ENCODE measurements around the gene TPT1. TPM values are rescaled to one million over a fixed set of nuclear protein-coding genes. Genes with fewer than 3 reads are reported as not detected.
"Not testable (repeated sequence)": the region's sequence is repeated elsewhere in the genome, so short reads cannot be mapped to it uniquely, and the experiment has no call there.

The TPT1 gene
- total RNA-seq, 1 experiment from 2014 or later, result 2,237 TPM

DNA sequence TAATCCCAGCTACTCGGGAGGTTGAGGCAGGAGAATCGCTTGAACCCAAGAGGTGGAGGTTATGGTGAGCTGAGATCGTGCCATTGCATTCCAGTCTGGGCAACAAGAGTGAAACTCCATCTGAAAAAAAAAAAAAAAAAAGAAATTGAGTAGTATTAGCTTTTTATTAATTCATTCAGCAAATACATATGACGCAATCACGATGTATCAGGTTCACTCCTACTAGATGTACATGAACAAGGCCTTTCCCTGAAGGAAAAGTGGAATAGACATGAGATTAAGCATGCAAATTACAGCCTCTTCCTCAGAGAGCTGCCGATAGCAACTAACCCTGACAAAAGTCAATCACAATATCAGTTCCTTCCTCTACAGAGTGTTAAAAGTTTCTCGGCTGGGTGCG, 9.2 kb upstream of the TPT1 start:
- ChIA-PET CTCF (no interaction called here), POLR2A (ENCODE audit: unreplicated experiment) (no interaction called here)
- peaks cover 12% of the 10 kb centered on the region; the same call in 1 of the 2 replicates for H3F3A ChIP-seq (ENCODE audit: insufficient read depth, low read depth)
- H3K27ac ChIP-seq, result no peak overlapping the region
- TF ChIP-seq CTCF (conservative IDR thresholded peaks at IDR 0.05) (no peak), EZH2 (IDR thresholded peaks at IDR 0.05; ENCODE audit: low read depth) (no peak)
- H3K9me3 ChIP-seq (ENCODE audit: insufficient read depth, low read depth), result no peaks in the 10 kb centered on the region
- H3K36me3 ChIP-seq (ENCODE audit: low read depth), result peaks cover 10% of the 10 kb centered on the region; the same call in 1 of the 2 replicates
- H3K4me1 ChIP-seq (replicated peaks; ENCODE audit: insufficient read depth), result no peaks in the 10 kb centered on the region
- H3K4me3 ChIP-seq, result no peak overlapping the region
- no peaks in the 10 kb centered on the region for H3K27me3 ChIP-seq (ENCODE audit: insufficient read depth, low read depth)
- H2AFZ ChIP-seq, result no peak overlapping the region
- H3K4me2 ChIP-seq, result no peak overlapping the region
- BruUV-seq (replicated peaks), result no TSS peak
- intact Hi-C loops (cut with micrococcal nuclease; ENCODE audit: unreplicated experiment), result no loop called here
- no peaks in the 10 kb centered on the region for H3K9me2 ChIP-seq (ENCODE audit: insufficient read depth)
- H4K20me1 ChIP-seq (ENCODE audit: insufficient read depth), result peaks cover 3% of the 10 kb centered on the region; the same call in 1 of the 2 replicates
- no peak for DNase-seq
- no peaks in the 10 kb centered on the region for H3K79me2 ChIP-seq (ENCODE audit: low read depth)

GRCh38 chr13:45349438-45349837, 8.5 kb upstream of the TPT1 start:
- H3K79me2 ChIP-seq (ENCODE audit: low read depth), result no peaks in the 10 kb centered on the region; the same call in 1 of the 2 replicates
- DNase-seq, result no peak
- no peak overlapping the region for H3K4me3 ChIP-seq
- no peaks in the 10 kb centered on the region for H3K9me3 ChIP-seq (ENCODE audit: insufficient read depth, low read depth)
- intact Hi-C loops (cut with micrococcal nuclease; ENCODE audit: unreplicated experiment), result no loop called here
- POLR2A ChIA-PET (ENCODE audit: unreplicated experiment), result no interaction called here
- peaks cover 10% of the 10 kb centered on the region; the same call in 1 of the 2 replicates for H3K36me3 ChIP-seq (ENCODE audit: low read depth)
- no peak overlapping the region for H2AFZ ChIP-seq
- H3F3A ChIP-seq (ENCODE audit: insufficient read depth, low read depth), result peaks cover 14% of the 10 kb centered on the region; the same call in 1 of the 2 replicates
- H3K27ac ChIP-seq, result peak overlapping the region; percentile 12; the same call in 1 of the 2 replicates
- H3K4me1 ChIP-seq (replicated peaks; ENCODE audit: insufficient read depth), result no peaks in the 10 kb centered on the region
- TF ChIP-seq CTCF (conservative IDR thresholded peaks at IDR 0.05) (no peak), EZH2 (IDR thresholded peaks at IDR 0.05; ENCODE audit: low read depth) (no peak)
- H4K20me1 ChIP-seq (ENCODE audit: insufficient read depth), result peaks cover 3% of the 10 kb centered on the region; the same call in 1 of the 2 replicates
- H3K4me2 ChIP-seq, result no peak overlapping the region
- H3K27me3 ChIP-seq (ENCODE audit: insufficient read depth, low read depth), result no peaks in the 10 kb centered on the region
- CTCF ChIA-PET, result interaction anchor here (0.7 kb wide), 1 partner anchor 20 kb away, joined by 5 read pairs; no protein-coding TSS in a partner anchor
- no TSS peak for BruUV-seq (replicated peaks)
- no peaks in the 10 kb centered on the region for H3K9me2 ChIP-seq (ENCODE audit: insufficient read depth)

- Histone ChIP-seq H4K20me1 (ENCODE audit: insufficient read depth) (peaks cover 13% of the 10 kb centered on the region), H3K4me1 (replicated peaks; ENCODE audit: insufficient read depth) (peaks cover 16% of the 10 kb centered on the region), H3F3A (ENCODE audit: insufficient read depth, low read depth) (peaks cover 40% of the 10 kb centered on the region), H3K36me3 (ENCODE audit: low read depth) (peaks cover 15% of the 10 kb centered on the region), H3K79me2 (ENCODE audit: low read depth) (peaks cover 43% of the 10 kb centered on the region)
- CTCF ChIA-PET; H3K9me3 ChIP-seq (ENCODE audit: insufficient read depth, low read depth); intact Hi-C loops (cut with micrococcal nuclease; ENCODE audit: unreplicated experiment); H3K9me2 ChIP-seq (ENCODE audit: insufficient read depth); DNase-seq; BruUV-seq (replicated peaks); H3K4me3 ChIP-seq; H3K27ac ChIP-seq; H2AFZ ChIP-seq; H3K4me2 ChIP-seq; H3K27me3 ChIP-seq (ENCODE audit: insufficient read depth, low read depth): not testable (repeated sequence)
- POLR2A ChIA-PET (ENCODE audit: unreplicated experiment), result interaction anchor here (0.6 to 0.7 kb wide), 2 partner anchors 9 to 302 kb away, joined by 4 read pairs; no protein-coding TSS in a partner anchor
These were observed 3.1 kb upstream of the TPT1 start for GRCh38 chr13:45344064-45344463.

DNA sequence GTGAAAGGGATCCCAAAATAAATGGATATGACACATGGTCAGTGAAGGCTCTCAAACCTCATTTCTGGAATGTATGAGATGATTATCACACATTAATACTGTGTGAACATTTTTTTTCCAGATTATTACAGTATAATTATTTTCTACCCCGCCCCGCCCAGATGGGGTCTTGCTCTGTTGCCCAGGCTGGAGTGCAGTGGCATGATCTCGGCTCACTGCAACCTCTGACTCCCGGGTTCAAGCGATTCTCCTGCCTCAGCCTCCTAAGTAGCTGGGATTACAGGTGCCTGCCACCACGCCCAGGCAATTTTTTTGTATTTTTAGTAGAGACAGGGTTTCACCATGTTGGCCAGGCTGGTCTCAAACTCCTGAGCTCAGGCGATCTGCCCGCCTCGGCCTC, 2.1 kb upstream of the TPT1 start:
- H3K27me3 ChIP-seq (ENCODE audit: insufficient read depth, low read depth); CTCF ChIA-PET; H3K27ac ChIP-seq; H3K9me2 ChIP-seq (ENCODE audit: insufficient read depth); intact Hi-C loops (cut with micrococcal nuclease; ENCODE audit: unreplicated experiment); BruUV-seq (replicated peaks); H3K4me3 ChIP-seq; DNase-seq; H3K9me3 ChIP-seq (ENCODE audit: insufficient read depth, low read depth); H2AFZ ChIP-seq: not testable (repeated sequence)
- POLR2A ChIA-PET (ENCODE audit: unreplicated experiment), result interaction anchor here (0.6 kb wide), 1 partner anchor 74 kb away, joined by 3 read pairs; no protein-coding TSS in a partner anchor
- peak overlapping the region; percentile 79; the same call in 1 of the 2 replicates for H3K4me2 ChIP-seq
- H4K20me1 ChIP-seq (ENCODE audit: insufficient read depth), result peaks cover 23% of the 10 kb centered on the region
- peaks cover 25% of the 10 kb centered on the region for H3K36me3 ChIP-seq (ENCODE audit: low read depth)
- peaks cover 48% of the 10 kb centered on the region for H3F3A ChIP-seq (ENCODE audit: insufficient read depth, low read depth)
- H3K4me1 ChIP-seq (replicated peaks; ENCODE audit: insufficient read depth), result peaks cover 26% of the 10 kb centered on the region
- H3K79me2 ChIP-seq (ENCODE audit: low read depth), result peaks cover 52% of the 10 kb centered on the region

DNA sequence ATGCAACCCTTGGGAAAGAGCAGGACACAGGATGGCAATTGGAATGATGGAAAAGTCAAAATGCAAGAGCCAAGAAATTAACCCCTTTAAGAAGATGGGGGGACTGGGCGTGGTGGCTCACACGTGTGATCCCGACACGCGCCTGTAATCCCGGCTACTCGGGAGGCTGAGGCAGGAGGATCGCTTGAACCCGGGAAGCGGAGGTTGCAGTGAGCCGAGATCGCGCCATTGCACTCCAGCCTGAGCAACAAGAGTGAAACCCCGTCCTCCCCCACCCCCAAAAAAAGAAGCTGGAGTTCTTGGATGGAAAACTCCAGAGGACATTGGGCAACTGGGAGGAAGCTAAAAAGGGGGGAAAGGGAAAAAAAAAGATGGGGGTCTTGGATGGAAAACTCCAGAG, 1.7 kb upstream of the TPT1 start:
- H2AFZ ChIP-seq; CTCF ChIA-PET; BruUV-seq (replicated peaks); H3K9me2 ChIP-seq (ENCODE audit: insufficient read depth); intact Hi-C loops (cut with micrococcal nuclease; ENCODE audit: unreplicated experiment); H3K27me3 ChIP-seq (ENCODE audit: insufficient read depth, low read depth); H3K9me3 ChIP-seq (ENCODE audit: insufficient read depth, low read depth); DNase-seq: not testable (repeated sequence)
- H3K79me2 ChIP-seq (ENCODE audit: low read depth), result peaks cover 57% of the 10 kb centered on the region
- peaks cover 30% of the 10 kb centered on the region for H3K4me1 ChIP-seq (replicated peaks; ENCODE audit: insufficient read depth)
- POLR2A ChIA-PET (ENCODE audit: unreplicated experiment), result interaction anchor here (0.6 kb wide), 1 partner anchor 74 kb away, joined by 3 read pairs; no protein-coding TSS in a partner anchor
- H3F3A ChIP-seq (ENCODE audit: insufficient read depth, low read depth), result peaks cover 48% of the 10 kb centered on the region
- peak overlapping the region; percentile 76; the same call in 1 of the 2 replicates for H3K4me3 ChIP-seq
- peak overlapping the region; percentile 79 for H3K4me2 ChIP-seq
- peaks cover 29% of the 10 kb centered on the region for H3K36me3 ChIP-seq (ENCODE audit: low read depth)
- H4K20me1 ChIP-seq (ENCODE audit: insufficient read depth), result peaks cover 27% of the 10 kb centered on the region
- peak overlapping the region; percentile 84 for H3K27ac ChIP-seq
